ENCODE results near the gene CALML4. TPM values are rescaled to one million over a fixed set of nuclear protein-coding genes. Genes with fewer than 3 reads are reported as not detected.
A peak's percentile ranks its signal among the peaks of the same experiment; 100 is the strongest.
"Not testable (repeated sequence)": the region's sequence is repeated elsewhere in the genome, so short reads cannot be mapped to it uniquely, and the experiment has no call there.

Gene CALML4
- polyA plus RNA-seq, 1 donor from 2014 or later, result 0.46 TPM

DNA sequence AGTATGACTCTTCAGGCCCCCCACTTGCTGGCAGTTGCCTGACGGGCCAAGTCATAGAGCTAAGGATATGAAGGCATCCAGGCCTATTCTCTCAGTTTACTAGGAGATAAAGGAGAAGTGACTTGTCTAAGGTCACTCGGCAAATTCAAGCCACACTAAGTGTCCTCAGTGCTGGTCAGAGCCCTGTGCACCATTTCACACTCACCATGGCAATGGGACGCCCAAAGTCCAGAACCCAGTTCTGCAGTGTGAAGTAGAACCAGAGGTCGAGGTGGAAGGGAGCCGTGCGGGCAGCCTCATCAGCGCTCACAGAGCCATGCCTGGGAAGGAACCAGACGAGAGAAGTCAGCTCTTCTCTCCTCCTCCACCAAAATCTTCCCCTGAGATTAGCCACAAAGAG lies 13.2 kb upstream of the CALML4 start:
- Mint-ChIP-seq H3K4me3 (no peak overlapping the region), H3K36me3 (peaks cover 2% of the 10 kb centered on the region), H3K4me1 (peaks cover 2 to 10% (median 4%) of the 10 kb centered on the region in 3 donors), H3K9me3 (no peaks in the 10 kb centered on the region), H3K27ac (no peak overlapping the region), H3K27me3 (no peaks in the 10 kb centered on the region)

DNA sequence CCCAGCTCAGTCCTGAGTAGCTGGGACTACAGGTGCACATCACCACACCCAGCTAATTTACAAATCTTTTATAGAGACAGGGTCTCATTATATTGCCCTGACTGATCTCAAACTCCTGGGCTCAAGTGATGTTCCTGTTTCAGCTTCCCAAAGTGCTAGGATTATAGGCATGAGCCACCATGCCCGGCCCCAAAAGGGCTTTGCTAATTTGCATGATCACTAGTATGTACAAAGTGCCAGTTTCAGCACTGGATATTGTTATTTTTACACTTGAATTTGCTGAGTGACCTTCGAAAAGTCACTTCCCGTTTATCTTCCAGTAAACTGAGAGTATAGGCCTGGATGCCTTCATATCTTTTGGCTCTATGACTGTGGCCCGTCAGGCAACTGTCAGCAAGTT lies 12.2 kb upstream of the CALML4 start:
- Mint-ChIP-seq H3K27ac (no peak overlapping the region), H3K4me3 (no peak overlapping the region), H3K36me3 (peaks cover 2% of the 10 kb centered on the region), H3K27me3 (no peaks in the 10 kb centered on the region), H3K9me3 (no peaks in the 10 kb centered on the region), H3K4me1 (peaks cover 2 to 10% (median 4%) of the 10 kb centered on the region in 3 donors)

DNA sequence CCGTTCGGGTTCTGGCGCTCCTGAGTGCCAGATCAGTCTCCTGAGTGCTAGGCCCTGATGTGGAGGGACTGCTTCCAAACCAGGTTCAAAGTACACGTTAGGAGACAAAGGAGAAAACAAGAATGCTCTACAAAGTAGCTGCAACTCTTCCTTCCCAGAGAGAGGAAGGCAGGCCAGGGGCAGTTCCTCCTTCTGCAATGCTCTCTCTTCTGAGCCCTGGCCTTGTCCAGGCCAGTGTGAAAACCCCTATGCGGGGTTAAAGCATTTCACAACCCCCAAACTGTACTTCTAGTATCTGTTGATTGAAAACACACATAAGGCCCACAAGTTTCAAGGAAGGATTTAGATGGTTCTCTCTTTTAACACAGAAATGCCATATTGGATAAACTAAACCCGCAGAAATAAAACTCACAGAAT lies 9.7 kb upstream of the CALML4 start:
- H3K4me3 Mint-ChIP-seq, result no peak overlapping the region
- H3K36me3 Mint-ChIP-seq, result peaks cover 2% of the 10 kb centered on the region
- H3K27me3 Mint-ChIP-seq, result no peaks in the 10 kb centered on the region
- no peak overlapping the region for H3K27ac Mint-ChIP-seq
- no peaks in the 10 kb centered on the region for H3K9me3 Mint-ChIP-seq
- H3K4me1 Mint-ChIP-seq, result peaks cover 5 to 11% (median 8%) of the 10 kb centered on the region in 3 donors

DNA sequence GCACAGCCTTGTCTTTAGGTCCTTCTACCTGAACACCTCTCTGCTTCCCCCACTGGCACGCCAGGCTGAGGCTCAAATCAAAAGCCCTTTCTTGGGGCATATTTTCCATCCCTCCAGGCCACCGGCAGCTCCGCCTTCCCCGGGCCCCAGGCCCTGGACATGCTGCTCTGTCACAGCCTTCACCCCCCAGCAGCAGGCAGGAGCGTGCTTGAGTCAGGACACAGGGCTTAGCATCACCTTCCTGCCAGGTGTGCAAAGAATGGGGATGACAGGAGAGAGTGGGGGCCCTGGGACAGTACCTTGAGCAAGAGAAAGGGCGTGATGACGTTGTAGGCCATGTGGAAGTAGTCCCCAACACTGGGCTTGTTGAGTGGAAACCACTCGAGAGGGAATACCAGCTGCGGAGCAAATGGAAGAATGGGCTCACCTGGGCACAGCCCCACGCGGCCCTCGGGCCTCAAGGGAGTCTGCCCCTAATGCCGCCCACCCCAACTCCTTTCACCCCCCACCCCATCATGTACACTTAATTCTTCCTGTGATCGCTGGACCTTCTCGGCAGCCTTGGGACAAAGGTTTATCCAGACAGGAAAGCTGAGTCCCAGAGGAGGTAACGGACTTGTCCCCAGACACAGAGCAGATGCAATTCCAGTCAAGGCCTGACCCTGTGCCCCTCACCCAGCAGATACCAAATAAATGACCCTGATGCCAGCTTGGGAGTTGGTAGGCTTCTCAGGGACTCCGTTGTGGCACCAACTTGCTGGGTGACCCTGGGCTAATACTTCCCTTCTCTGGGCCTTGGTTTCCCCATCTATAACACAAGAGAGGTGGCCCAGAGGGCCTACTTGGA lies 9.1 kb upstream of the CALML4 start:
- H3K27me3 Mint-ChIP-seq, result no peaks in the 10 kb centered on the region
- H3K36me3 Mint-ChIP-seq, result no peaks in the 10 kb centered on the region
- no peaks in the 10 kb centered on the region for H3K9me3 Mint-ChIP-seq
- no peak overlapping the region for H3K27ac Mint-ChIP-seq
- peaks cover 11 to 17% (median 13%) of the 10 kb centered on the region in 3 donors for H3K4me1 Mint-ChIP-seq
- peak overlapping the region in 1 of 4 donors; percentile 83 for H3K4me3 Mint-ChIP-seq

DNA sequence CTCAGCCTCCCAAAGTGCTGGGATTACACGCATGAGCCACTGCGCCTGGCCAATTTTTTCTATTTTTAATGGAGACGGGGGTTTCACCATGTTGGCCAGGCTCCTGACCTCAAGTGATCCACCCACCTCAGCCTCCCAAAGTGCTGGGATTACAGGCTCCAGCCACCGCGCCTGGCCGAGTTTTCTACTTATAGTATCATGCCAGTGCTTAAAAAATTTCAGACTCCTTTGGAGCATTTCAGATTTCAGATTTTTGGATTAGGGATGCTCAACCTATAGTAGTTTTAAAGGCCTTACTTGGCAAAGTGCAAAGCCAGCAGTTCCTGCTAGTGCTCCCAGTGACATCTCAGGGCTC lies 8.3 kb upstream of the CALML4 start:
- H3K27ac Mint-ChIP-seq, H3K4me3 Mint-ChIP-seq, H3K36me3 Mint-ChIP-seq, H3K9me3 Mint-ChIP-seq, H3K27me3 Mint-ChIP-seq: not testable (repeated sequence)
- peaks cover 16 to 22% (median 20%) of the 10 kb centered on the region in 3 donors for H3K4me1 Mint-ChIP-seq

DNA sequence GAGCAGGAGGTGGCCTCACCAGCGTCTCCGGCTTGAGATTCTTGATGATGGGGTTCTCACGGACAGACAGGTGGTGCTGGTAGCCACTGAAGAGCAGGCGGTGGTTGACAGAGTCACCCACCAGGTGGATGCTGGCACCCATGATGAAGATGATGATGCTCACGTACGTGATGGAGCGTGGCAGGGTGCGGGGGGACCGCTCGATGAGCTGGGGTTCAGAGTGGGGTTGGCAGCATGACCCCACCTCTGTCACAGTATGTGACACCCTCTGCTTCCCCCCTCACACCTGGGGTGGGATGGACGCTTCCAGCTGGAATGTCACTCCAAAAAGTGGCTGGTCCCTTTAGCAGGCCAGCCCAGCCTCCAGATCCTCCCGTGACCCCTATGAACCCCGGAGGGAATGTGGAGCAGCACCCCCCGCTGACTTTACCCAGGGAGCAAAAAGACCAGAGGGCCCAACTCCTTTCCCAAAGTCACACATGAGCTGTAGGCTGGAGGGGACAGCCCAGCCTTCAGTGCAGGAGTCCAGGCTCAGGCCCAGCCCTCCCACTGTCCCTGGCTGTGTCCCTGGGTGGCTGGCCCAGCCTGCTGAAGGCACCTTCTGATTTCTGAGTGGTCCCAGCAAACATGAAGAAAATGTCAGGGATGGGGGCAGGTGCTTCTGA lies 6.7 kb upstream of the CALML4 start:
- Mint-ChIP-seq H3K36me3 (no peaks in the 10 kb centered on the region), H3K4me1 (peaks cover 16 to 21% (median 19%) of the 10 kb centered on the region in 3 donors), H3K27me3 (no peaks in the 10 kb centered on the region), H3K27ac (no peak overlapping the region), H3K4me3 (no peak overlapping the region), H3K9me3 (no peaks in the 10 kb centered on the region)

DNA sequence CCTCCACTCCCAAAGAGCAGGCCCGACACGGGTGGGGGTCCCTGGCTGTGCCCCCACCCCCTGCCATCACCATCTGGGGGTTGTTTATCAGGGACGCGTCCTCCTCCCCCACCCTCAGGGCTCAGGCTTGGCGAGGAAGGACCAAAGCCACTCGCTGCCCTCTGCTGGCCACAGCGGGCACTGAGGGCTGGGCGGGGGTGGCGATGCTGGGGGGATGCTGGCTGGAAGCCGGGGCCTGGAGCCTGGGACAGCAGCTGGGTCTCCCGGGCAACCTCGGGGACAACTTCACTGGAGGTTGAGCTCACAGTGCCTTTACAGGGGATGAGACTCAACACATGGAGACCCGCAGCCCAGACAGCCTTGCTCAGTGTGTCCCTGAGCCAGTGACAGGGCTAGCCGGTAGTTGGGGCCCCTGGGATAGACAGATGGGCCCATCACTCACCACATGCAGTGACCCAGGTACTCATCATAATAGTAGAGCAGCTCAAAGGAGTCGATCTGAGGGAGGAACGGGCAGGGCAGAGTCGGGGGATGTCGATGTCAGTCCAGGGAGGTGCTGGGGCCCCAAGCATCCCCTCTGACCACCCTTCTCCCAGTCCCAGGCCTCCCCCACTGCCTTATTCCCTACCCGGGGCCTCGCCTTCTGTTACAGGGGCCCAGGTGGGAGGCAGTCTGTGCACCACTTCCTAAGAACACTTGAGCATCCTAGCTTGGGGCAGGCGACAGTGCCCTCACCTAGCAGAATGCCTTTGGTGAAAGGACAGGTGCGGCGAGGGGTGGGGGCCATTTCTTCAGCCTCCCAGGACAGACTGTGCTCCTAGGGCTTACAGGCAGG lies 5.9 kb upstream of the CALML4 start:
- Mint-ChIP-seq H3K4me1 (peaks cover 16 to 21% (median 19%) of the 10 kb centered on the region in 3 donors), H3K27me3 (no peaks in the 10 kb centered on the region), H3K36me3 (peaks cover 2% of the 10 kb centered on the region), H3K27ac (no peak overlapping the region), H3K9me3 (no peaks in the 10 kb centered on the region), H3K4me3 (peak overlapping the region in 1 of 4 donors; percentile 63)

DNA sequence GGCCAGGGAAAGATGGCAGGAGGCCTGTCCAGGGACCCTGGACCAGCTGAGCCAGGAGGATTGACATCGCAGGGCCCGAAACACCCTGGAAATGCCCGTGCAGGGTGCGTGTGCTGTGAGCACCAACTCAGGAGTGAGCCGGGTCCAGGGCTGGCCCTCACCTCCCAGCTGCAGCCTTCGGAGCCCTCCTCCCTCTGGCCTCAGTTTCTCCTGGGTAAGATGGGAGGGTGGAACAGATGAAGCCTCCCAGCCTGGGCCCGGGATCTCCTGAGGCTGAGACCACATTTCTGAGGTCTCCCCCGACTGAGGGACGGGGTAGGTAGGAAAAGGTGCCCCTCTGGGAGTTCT lies 5.3 kb upstream of the CALML4 start:
- Mint-ChIP-seq H3K27ac (no peak overlapping the region), H3K4me3 (no peak overlapping the region), H3K36me3 (peaks cover 2% of the 10 kb centered on the region), H3K27me3 (no peaks in the 10 kb centered on the region), H3K9me3 (no peaks in the 10 kb centered on the region), H3K4me1 (peaks cover 16 to 19% (median 19%) of the 10 kb centered on the region in 3 donors)

DNA sequence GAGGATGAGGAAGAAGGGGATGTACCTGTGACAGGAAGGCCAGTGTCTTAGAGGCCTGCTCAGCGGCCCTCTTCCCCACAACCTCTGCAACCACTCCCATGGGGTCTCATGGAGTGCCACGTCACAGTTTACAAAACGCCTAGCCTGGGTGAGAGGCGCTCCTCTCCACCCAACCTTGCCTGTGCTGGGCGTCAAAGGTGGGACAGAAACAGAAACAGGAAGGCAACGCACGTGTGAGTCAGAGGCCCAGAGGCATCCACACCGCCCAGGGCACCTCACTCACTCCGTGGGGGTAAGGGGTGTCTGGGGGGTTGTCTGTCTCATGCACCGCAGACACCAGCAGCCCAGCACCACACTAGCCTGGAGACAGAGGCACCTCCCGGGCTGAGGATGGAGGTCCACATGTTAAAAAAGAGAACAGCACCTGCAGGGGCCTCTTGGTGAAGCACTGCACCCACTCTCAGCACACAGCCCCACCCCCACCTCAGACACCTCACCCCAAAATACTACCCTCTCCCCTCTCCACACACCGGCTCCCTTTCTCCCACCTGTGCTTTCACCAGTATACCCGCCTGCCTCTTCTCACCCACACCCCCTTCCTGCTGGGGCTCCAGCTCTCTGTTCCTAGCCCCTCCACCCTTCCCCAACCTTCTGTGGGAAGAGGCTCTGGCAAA lies 4.7 kb upstream of the CALML4 start:
- Mint-ChIP-seq H3K27ac (peak overlapping the region; percentile 9 to 99 (median 63)), H3K27me3 (no peaks in the 10 kb centered on the region), H3K9me3 (no peaks in the 10 kb centered on the region), H3K36me3 (peaks cover 2% of the 10 kb centered on the region), H3K4me3 (peak overlapping the region in 3 of 4 donors; percentile 58 to 90 (median 71)), H3K4me1 (peaks cover 14 to 19% (median 16%) of the 10 kb centered on the region in 3 donors)

DNA sequence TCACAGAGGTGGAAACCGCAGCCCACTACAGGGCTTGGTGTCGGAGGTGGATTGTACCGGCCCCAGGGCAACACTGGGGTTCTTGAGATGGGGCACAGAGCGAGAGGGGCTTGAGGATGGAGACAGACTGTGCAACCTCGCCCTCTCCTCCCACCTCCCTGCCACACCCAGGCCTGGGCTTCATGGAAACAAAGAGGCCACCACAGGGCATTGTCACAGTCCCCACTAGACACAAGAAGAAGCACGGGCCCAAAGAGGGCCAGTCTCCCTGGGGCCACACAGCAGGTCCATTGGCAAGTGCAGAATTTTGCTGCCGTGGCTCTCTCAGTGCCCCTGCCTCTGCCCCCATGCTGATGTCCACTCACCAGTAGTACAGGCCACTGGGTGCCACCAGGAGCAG lies 4.1 kb upstream of the CALML4 start:
- no peaks in the 10 kb centered on the region for H3K27me3 Mint-ChIP-seq
- H3K36me3 Mint-ChIP-seq, result peaks cover 2% of the 10 kb centered on the region
- peak overlapping the region in 2 of 4 donors; percentile 71 to 90 for H3K4me3 Mint-ChIP-seq
- peaks cover 13 to 19% (median 16%) of the 10 kb centered on the region in 3 donors for H3K4me1 Mint-ChIP-seq
- H3K9me3 Mint-ChIP-seq, result no peaks in the 10 kb centered on the region
- H3K27ac Mint-ChIP-seq, result peak overlapping the region in 2 of 3 donors; percentile 63 to 99

DNA sequence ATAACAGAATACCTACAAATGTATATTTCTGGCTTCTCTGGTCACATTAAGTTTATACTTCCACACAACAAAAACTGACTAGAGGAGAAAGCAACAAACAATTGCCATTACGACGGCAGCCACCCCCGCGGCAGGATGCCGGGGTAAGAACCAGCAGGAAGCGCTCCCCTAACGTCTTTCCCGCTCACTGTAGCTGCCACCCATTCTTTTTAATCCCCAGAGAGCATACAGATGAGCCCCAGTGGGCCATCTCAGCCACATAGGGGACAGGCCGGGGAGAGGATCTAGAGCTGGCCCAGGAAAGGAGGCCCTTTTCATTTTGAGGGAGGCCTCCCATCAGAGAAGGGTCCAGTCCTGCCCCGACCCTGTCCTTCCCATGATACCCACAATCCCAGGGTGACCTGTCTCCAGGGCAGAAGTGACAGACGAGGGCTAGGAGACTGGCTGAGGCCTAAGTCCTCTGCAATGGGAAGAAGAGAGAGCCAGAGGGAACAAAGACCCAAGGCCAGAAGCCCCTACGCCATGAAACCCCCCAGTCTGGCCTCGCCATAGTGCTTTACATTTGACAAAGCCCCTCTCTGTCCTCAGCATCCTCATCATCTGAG lies 3.6 kb upstream of the CALML4 start:
- H3K9me3 Mint-ChIP-seq, result no peaks in the 10 kb centered on the region
- H3K4me3 Mint-ChIP-seq, result peak overlapping the region in 2 of 4 donors; percentile 82 to 90
- peak overlapping the region in 1 of 3 donors; percentile 99 for H3K27ac Mint-ChIP-seq
- H3K36me3 Mint-ChIP-seq, result peaks cover 2% of the 10 kb centered on the region
- H3K4me1 Mint-ChIP-seq, result peaks cover 13 to 19% (median 16%) of the 10 kb centered on the region in 3 donors
- no peaks in the 10 kb centered on the region for H3K27me3 Mint-ChIP-seq

DNA sequence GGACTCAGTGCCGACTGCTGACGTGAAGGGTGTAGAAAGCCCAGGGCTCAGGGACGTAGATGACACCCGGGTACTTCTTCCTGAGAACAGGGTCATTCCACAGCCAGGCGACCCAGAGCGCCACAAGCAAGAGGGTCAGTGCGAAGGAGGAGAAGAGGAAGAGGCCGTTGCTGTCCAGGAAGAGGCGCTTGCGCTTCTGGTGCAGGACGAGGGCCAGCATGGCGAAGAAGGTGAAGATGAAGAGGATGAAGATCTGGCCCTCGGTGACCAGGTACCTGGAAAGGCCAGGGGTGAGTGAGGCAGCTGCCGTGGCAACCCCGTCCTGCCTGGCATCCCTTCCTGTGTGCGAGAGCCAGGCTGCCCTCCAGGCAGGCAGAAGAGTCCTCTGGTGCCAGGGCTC lies 3.0 kb upstream of the CALML4 start:
- Mint-ChIP-seq H3K36me3 (peaks cover 2% of the 10 kb centered on the region), H3K27ac (no peak overlapping the region), H3K4me1 (peaks cover 13 to 19% (median 16%) of the 10 kb centered on the region in 3 donors), H3K9me3 (no peaks in the 10 kb centered on the region), H3K4me3 (peak overlapping the region in 2 of 4 donors; percentile 50 to 90), H3K27me3 (no peaks in the 10 kb centered on the region)

DNA sequence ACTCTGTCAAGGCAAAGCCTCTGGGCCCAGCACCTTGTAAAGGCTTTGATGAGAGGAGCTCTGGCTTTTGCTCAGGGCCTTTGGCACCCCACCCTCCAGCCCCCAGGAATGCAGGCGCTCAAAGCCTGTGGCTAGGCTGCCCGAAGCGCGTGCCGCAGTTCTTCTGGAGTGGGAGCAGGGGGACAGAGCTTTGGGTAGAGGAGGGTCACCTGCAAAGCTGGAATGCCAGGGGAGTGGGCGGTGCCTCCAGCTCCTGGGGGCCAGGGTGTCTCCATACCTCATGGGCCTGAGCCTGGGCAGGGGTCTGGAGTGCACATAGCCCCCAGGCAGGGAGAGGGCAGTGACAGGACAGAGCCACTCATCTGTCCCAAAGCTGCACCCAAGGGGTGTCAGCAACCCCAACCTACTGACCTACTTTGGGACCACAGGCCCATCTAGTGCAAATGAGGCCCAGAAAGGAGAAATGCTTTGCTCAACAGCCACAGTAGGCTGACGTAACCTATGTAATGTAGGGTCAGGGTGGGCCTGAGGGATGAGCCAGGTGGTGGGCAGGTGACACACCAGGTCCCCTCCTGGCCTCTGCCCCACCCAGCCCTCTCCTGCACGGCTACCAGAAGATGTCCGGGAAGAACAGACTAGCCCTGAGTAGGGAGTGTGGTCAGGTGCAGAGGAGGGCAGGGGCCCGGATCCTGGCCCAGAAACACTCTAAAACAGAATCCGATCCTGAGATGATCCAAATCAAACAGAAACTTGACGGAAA lies 2.2 kb upstream of the CALML4 start:
- Mint-ChIP-seq H3K27me3 (no peaks in the 10 kb centered on the region), H3K36me3 (peaks cover 2% of the 10 kb centered on the region), H3K4me3 (no peak overlapping the region), H3K9me3 (no peaks in the 10 kb centered on the region), H3K27ac (no peak overlapping the region), H3K4me1 (peaks cover 13 to 19% (median 16%) of the 10 kb centered on the region in 3 donors)

Measured in IgD-negative memory B cell (primary cell).